Suprapubic skin (tissue), 4 donors: Measurements from ENCODE around the gene MICAL2. TPM values are rescaled to one million over a fixed set of nuclear protein-coding genes. Genes with fewer than 3 reads are reported as not detected.

Experiments used
- DNase-seq, 2 donors: peaks; one replicate each; pipeline ENCODE4 v3.0.0-alpha.2; 2019; ENCODE audit warnings: low spot score in 2 of 2
- H3K27ac ChIP-seq: fragments of 200-600 bp; sonication (generic); one replicate; pipeline ENCODE4 v1.5.1; 2019
- H3K27me3 ChIP-seq: fragments of 200-600 bp; sonication (generic); one replicate; pipeline ENCODE4 v1.5.1; 2019
- H3K36me3 ChIP-seq: fragments of 200-600 bp; sonication (generic); one replicate; pipeline ENCODE4 v1.5.1; 2019
- H3K4me1 ChIP-seq: fragments of 200-600 bp; sonication (generic); one replicate; pipeline ENCODE4 v1.5.1; 2019
- H3K4me3 ChIP-seq: fragments of 200-600 bp; sonication (generic); one replicate; pipeline ENCODE4 v1.5.1; 2019; ENCODE audit warnings: mild to moderate bottlenecking
- H3K9me3 ChIP-seq: fragments of 200-600 bp; sonication (generic); one replicate; pipeline ENCODE4 v1.5.1; 2019
- CTCF ChIP-seq, 2 donors: fragments of 200-600 bp in 1 of 2; fragments of 450-650 bp in 1 of 2; sonication (generic) in 1 of 2; IDR thresholded peaks; one replicate each; pipeline ENCODE4 v1.5.1; 2016 to 2019; ENCODE audit warnings: antibody characterized with exemption in 2 of 2, mild to moderate bottlenecking in 1 of 2, moderate library complexity in 1 of 2
- EP300 ChIP-seq: sonication (generic); formaldehyde crosslinking; IDR thresholded peaks from one replicate; pipeline ENCODE4 v1.6.1; 2017; ENCODE audit warnings: antibody characterized with exemption
- POLR2A ChIP-seq, 2 donors: fragments of 450-650 bp; IDR thresholded peaks; one replicate each; pipeline ENCODE4 v1.6.1; 2017; ENCODE audit warnings: antibody characterized with exemption in 2 of 2, mild to moderate bottlenecking in 2 of 2, moderate library complexity in 2 of 2
- POLR2AphosphoS5 ChIP-seq, 3 donors: sonication (generic); formaldehyde crosslinking; IDR thresholded peaks; one replicate each; pipeline ENCODE4 v1.6.1; 2017; ENCODE audit warnings: antibody characterized with exemption in 3 of 3
- WGBS: methylation state at CpG from one replicate; pipeline ENCODE4 v1.1.5; 2018; 5-methylcytosine and 5-hydroxymethylcytosine counted together
- total RNA-seq, 4 donors: library from RNA; depleted of rRNA; stranded (reverse); fragments of >200 nt; gene quantifications; one replicate each; pipeline ENCODE4 v1.1.0, GENCODE V29; 2016

The MICAL2 gene
- total RNA-seq, 4 donors from 2014 or later: 117 to 232 (median 164) TPM

- no peaks in the 10 kb centered on the region for H3K9me3 ChIP-seq
- H3K4me1 ChIP-seq: no peaks in the 10 kb centered on the region
- 71% methylated on average over 3 of the region's 7 CpGs for WGBS
- H3K27me3 ChIP-seq: no peaks in the 10 kb centered on the region
- no peak for DNase-seq
- H3K36me3 ChIP-seq: peaks cover 74% of the 10 kb centered on the region
- TF ChIP-seq POLR2A (IDR thresholded peaks at IDR 0.05): no peak
- no peak for TF ChIP-seq CTCF (IDR thresholded peaks at IDR 0.05)
- H3K4me3 ChIP-seq: no peak overlapping the region
- no peak overlapping the region for H3K27ac ChIP-seq
These were observed 149.6 kb downstream of the MICAL2 start for GRCh38 chr11:12259956-12260355.

DNA sequence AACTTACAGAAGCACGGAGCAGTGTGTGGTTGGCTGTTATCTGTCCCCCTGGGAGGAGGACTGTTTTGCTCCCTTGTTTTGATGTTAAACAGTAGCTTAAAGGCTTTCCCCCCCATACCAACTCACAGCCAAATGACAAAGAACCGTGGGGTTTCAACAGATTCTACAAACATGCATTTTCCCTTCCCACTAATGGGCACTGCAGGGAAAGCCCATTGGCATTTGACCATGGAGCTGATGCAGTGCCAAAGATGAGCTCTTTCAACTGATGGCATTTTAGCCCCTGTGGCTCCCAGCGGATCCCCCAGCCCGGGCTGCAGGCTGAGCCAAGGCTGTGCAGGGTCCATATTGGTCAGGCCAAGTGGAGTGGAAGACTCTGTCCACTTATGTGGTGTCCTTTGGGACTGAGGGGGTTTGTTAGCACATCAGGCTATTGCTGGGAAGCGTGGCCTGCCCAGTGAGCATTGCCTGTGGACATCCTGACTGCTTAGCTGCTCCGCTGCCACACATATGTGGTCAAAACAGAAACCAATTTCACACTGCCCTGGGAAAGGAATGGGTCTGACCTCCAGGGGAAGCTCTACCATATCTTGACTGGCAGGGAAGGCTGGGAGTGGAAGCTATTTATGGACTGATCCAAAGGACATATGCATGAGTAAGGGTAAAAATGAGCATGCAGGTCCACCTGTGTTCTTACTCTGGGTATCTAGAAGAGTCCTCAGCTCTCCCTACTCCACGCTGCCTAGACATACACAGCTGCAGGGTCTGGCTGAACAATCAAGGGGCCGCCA is 150.5 kb downstream of the MICAL2 start:
- H3K9me3 ChIP-seq: no peaks in the 10 kb centered on the region
- no peak for DNase-seq
- H3K4me1 ChIP-seq: no peaks in the 10 kb centered on the region
- H3K27me3 ChIP-seq: no peaks in the 10 kb centered on the region
- no peak overlapping the region for H3K4me3 ChIP-seq
- H3K27ac ChIP-seq: no peak overlapping the region
- 97% methylated on average over 4 of the region's 8 CpGs for WGBS
- no peak for TF ChIP-seq POLR2A (IDR thresholded peaks at IDR 0.05)
- TF ChIP-seq EP300: no peak
- TF ChIP-seq POLR2AphosphoS5 (IDR thresholded peaks at IDR 0.05): no peak
- no peak for TF ChIP-seq CTCF (IDR thresholded peaks at IDR 0.05)
- H3K36me3 ChIP-seq: peaks cover 68% of the 10 kb centered on the region

- WGBS: 93% methylated on average over 5 of the region's 5 CpGs
- H3K36me3 ChIP-seq: peaks cover 64% of the 10 kb centered on the region
- H3K4me3 ChIP-seq: no peak overlapping the region
- H3K27me3 ChIP-seq: no peaks in the 10 kb centered on the region
- TF ChIP-seq CTCF (IDR thresholded peaks at IDR 0.05): no peak
- no peak for TF ChIP-seq POLR2A (IDR thresholded peaks at IDR 0.05)
- no peak for TF ChIP-seq EP300
- no peak for TF ChIP-seq POLR2AphosphoS5 (IDR thresholded peaks at IDR 0.05)
- H3K9me3 ChIP-seq: no peaks in the 10 kb centered on the region
- DNase-seq: no peak
- H3K27ac ChIP-seq: no peak overlapping the region
- H3K4me1 ChIP-seq: no peaks in the 10 kb centered on the region
These were observed 151.2 kb downstream of the MICAL2 start for GRCh38 chr11:12261551-12261950.

- H3K4me1 ChIP-seq: no peaks in the 10 kb centered on the region
- TF ChIP-seq POLR2AphosphoS5 (IDR thresholded peaks at IDR 0.05): no peak
- no peak for TF ChIP-seq POLR2A (IDR thresholded peaks at IDR 0.05)
- TF ChIP-seq EP300: no peak
- no peak for TF ChIP-seq CTCF (IDR thresholded peaks at IDR 0.05)
- DNase-seq: no peak
- H3K27me3 ChIP-seq: no peaks in the 10 kb centered on the region
- H3K9me3 ChIP-seq: no peaks in the 10 kb centered on the region
- H3K4me3 ChIP-seq: no peak overlapping the region
- peaks cover 50% of the 10 kb centered on the region for H3K36me3 ChIP-seq
- 78% methylated on average over 11 of the region's 11 CpGs for WGBS
- no peak overlapping the region for H3K27ac ChIP-seq
These were observed 152.8 kb downstream of the MICAL2 start for GRCh38 chr11:12263141-12263693.

GRCh38 chr11:12264361-12264760 is 154.0 kb downstream of the MICAL2 start:
- 61% methylated on average over 3 of the region's 3 CpGs for WGBS
- no peak for TF ChIP-seq EP300
- Histone ChIP-seq H3K4me1 (peaks cover under 1% of the 10 kb centered on the region), H3K27me3 (no peaks in the 10 kb centered on the region), H3K4me3 (no peak overlapping the region), H3K27ac (no peak overlapping the region), H3K9me3 (no peaks in the 10 kb centered on the region), H3K36me3 (peaks cover 48% of the 10 kb centered on the region)
- DNase-seq: no peak
